ENCODE results near the gene SLC37A3. TPM values are rescaled to one million over a fixed set of nuclear protein-coding genes. Genes with fewer than 3 reads are reported as not detected.

Gene SLC37A3
- total RNA-seq, 1 donor from 2014 or later, result 72.7 TPM

DNA sequence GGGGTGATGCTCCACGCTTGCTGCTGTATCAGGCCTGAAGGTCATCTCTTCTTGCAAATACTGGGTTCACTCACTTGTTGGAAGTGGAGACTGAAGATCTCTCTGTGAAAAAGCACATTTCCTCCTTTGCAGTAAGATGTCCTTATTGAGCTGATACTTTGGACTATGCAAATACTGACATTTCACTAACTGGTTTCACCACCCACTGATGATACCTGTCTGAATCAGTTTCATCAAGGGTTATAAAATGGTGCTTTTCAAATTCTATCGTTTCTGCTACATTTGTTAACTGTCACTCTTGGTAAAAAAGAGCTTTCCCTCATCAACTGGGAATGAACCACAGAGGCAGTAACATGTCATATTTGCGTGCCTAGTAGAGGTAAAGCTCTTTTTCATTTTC is 41.0 kb upstream of the SLC37A3 start:
- TF ChIP-seq, protein P1, sequence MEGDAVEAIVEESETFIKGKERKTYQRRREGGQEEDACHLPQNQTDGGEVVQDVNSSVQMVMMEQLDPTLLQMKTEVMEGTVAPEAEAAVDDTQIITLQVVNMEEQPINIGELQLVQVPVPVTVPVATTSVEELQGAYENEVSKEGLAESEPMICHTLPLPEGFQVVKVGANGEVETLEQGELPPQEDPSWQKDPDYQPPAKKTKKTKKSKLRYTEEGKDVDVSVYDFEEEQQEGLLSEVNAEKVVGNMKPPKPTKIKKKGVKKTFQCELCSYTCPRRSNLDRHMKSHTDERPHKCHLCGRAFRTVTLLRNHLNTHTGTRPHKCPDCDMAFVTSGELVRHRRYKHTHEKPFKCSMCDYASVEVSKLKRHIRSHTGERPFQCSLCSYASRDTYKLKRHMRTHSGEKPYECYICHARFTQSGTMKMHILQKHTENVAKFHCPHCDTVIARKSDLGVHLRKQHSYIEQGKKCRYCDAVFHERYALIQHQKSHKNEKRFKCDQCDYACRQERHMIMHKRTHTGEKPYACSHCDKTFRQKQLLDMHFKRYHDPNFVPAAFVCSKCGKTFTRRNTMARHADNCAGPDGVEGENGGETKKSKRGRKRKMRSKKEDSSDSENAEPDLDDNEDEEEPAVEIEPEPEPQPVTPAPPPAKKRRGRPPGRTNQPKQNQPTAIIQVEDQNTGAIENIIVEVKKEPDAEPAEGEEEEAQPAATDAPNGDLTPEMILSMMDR (IDR thresholded peaks at IDR 0.05), result no peak
- no peaks in the 10 kb centered on the region for H3K4me1 Mint-ChIP-seq (ENCODE audit: unreplicated experiment)
- H3K27ac Mint-ChIP-seq (ENCODE audit: unreplicated experiment), result no peak overlapping the region
- no peaks in the 10 kb centered on the region for H3K36me3 Mint-ChIP-seq (ENCODE audit: unreplicated experiment)
- DNase-seq (ENCODE audit: extremely low spot score, unreplicated experiment), result no peak
- H3K27me3 Mint-ChIP-seq (ENCODE audit: unreplicated experiment), result no peaks in the 10 kb centered on the region
- no peaks in the 10 kb centered on the region for H3K9me3 Mint-ChIP-seq (ENCODE audit: unreplicated experiment)
- no peak overlapping the region for H3K4me3 Mint-ChIP-seq (ENCODE audit: unreplicated experiment)

DNA sequence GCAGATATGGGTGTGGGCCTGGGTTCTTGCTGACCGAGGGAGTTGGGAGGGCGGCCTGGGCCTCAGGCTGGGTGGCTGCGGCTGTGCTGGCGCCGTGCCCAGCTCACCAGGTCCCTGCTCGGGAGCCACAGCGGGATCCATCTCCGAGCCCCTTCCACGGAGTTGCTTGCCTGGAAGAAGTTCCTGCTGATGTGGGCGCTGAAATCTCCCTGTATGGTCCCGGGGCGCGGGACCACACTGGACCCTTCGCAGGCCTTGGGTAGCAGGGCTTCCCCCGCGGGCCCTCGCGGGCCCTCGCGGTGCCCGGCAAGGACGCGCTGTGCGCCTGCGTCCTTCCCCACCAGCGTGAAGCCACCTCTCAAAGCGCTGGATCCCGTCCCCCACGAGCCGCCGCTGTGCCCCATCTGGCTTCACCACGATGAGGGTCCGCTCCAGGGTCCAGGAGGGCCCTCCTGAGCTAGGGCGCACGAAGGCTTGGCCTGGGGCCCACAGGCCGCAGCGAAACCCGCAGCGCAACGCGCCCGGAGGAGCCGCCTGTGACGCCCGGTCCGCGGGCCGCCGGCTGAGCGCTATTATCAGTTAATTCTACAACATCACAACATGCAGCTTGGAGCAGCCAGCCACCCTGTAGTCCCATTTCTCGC is 37.0 kb upstream of the SLC37A3 start:
- TF ChIP-seq, protein P1 (IDR thresholded peaks at IDR 0.05), result no peak
- Mint-ChIP-seq H3K4me1 (ENCODE audit: unreplicated experiment) (no peaks in the 10 kb centered on the region), H3K9me3 (ENCODE audit: unreplicated experiment) (no peaks in the 10 kb centered on the region), H3K4me3 (ENCODE audit: unreplicated experiment) (no peak overlapping the region), H3K27ac (ENCODE audit: unreplicated experiment) (no peak overlapping the region), H3K36me3 (ENCODE audit: unreplicated experiment) (no peaks in the 10 kb centered on the region), H3K27me3 (ENCODE audit: unreplicated experiment) (no peaks in the 10 kb centered on the region)
- DNase-seq (ENCODE audit: extremely low spot score, unreplicated experiment), result no peak

DNA sequence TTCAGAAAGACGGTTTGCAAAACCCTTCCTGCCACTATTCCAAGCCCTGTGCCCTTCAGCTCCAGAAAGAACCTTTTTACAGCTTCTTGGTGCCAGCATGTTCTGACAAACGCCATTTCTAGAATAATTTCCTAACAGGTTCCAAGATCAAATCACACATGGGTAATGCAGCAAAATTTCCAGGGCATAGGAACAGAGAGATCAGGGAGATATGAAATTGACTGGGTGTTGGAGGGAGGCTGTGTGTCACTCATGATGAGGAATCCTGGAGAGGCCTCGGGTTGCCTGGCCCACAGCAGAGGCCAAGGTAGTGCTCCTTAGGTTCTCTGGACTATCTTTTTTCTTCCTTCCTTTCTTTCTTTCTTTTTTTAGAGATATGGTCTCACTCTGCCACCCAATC is 35.1 kb upstream of the SLC37A3 start:
- Mint-ChIP-seq H3K27me3 (ENCODE audit: unreplicated experiment) (peaks cover 4% of the 10 kb centered on the region), H3K27ac (ENCODE audit: unreplicated experiment) (no peak overlapping the region), H3K4me3 (ENCODE audit: unreplicated experiment) (no peak overlapping the region), H3K4me1 (ENCODE audit: unreplicated experiment) (no peaks in the 10 kb centered on the region), H3K36me3 (ENCODE audit: unreplicated experiment) (no peaks in the 10 kb centered on the region), H3K9me3 (ENCODE audit: unreplicated experiment) (no peaks in the 10 kb centered on the region)
- DNase-seq (ENCODE audit: extremely low spot score, unreplicated experiment), result no peak
- TF ChIP-seq, protein P1 (IDR thresholded peaks at IDR 0.05), result no peak

DNA sequence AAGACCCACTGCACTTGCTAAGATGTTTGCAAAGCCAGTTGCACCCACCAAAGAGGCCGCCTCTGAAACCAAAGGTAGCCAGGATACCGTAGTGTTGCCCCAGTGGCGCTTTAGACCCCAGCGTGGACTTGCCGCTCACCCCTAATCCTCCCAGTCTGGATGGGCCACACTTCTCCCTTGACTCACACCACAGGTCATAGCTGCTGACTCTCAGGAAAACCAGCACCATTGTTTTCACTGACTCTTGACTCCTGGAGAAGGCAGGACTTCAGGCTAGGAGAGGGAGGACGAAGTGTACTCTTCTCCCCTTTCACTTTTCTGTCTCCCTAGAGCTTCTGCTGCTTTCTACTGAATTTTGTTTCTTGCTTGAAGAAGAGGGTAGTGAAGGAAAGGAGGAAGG is 27.8 kb upstream of the SLC37A3 start:
- Mint-ChIP-seq H3K4me1 (ENCODE audit: unreplicated experiment) (no peaks in the 10 kb centered on the region), H3K9me3 (ENCODE audit: unreplicated experiment) (no peaks in the 10 kb centered on the region), H3K36me3 (ENCODE audit: unreplicated experiment) (no peaks in the 10 kb centered on the region), H3K27ac (ENCODE audit: unreplicated experiment) (no peak overlapping the region), H3K27me3 (ENCODE audit: unreplicated experiment) (peaks cover 17% of the 10 kb centered on the region), H3K4me3 (ENCODE audit: unreplicated experiment) (no peak overlapping the region)
- no peak for DNase-seq (ENCODE audit: extremely low spot score, unreplicated experiment)
- TF ChIP-seq, protein P1 (IDR thresholded peaks at IDR 0.05), result no peak

DNA sequence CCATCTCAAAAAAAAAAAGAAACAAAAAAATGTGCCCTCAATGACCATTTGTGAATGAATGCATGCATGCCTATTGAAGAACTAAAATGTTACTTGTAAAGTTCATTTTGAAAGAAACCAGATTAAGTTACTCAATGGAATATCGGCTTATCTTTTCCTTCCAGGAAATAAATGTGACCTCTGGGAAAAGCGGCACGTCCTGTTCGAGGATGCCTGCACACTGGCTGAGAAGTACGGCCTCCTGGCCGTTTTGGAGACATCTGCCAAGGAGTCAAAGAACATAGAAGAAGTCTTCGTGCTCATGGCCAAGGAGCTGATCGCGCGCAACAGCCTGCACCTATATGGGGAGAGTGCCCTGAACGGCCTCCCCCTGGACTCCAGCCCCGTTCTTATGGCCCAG is 27.4 kb upstream of the SLC37A3 start:
- DNase-seq (ENCODE audit: extremely low spot score, unreplicated experiment), result no peak
- no peaks in the 10 kb centered on the region for H3K9me3 Mint-ChIP-seq (ENCODE audit: unreplicated experiment)

More for the DNA sequence above, 27.4 kb upstream of the SLC37A3 start:
- Mint-ChIP-seq H3K4me3 (ENCODE audit: unreplicated experiment) (no peak overlapping the region), H3K27ac (ENCODE audit: unreplicated experiment) (no peak overlapping the region), H3K27me3 (ENCODE audit: unreplicated experiment) (peaks cover 17% of the 10 kb centered on the region), H3K4me1 (ENCODE audit: unreplicated experiment) (no peaks in the 10 kb centered on the region), H3K36me3 (ENCODE audit: unreplicated experiment) (no peaks in the 10 kb centered on the region)
- TF ChIP-seq, protein P1 (IDR thresholded peaks at IDR 0.05), result no peak
